Measurements from ENCODE around the gene INSRR. TPM values are rescaled to one million over a fixed set of nuclear protein-coding genes. Genes with fewer than 3 reads are reported as not detected.

INSRR gene
- total and polyA plus RNA-seq, 10 donors, result under 0.01 to 0.09 (median 0.09) TPM; not detected in 6

DNA sequence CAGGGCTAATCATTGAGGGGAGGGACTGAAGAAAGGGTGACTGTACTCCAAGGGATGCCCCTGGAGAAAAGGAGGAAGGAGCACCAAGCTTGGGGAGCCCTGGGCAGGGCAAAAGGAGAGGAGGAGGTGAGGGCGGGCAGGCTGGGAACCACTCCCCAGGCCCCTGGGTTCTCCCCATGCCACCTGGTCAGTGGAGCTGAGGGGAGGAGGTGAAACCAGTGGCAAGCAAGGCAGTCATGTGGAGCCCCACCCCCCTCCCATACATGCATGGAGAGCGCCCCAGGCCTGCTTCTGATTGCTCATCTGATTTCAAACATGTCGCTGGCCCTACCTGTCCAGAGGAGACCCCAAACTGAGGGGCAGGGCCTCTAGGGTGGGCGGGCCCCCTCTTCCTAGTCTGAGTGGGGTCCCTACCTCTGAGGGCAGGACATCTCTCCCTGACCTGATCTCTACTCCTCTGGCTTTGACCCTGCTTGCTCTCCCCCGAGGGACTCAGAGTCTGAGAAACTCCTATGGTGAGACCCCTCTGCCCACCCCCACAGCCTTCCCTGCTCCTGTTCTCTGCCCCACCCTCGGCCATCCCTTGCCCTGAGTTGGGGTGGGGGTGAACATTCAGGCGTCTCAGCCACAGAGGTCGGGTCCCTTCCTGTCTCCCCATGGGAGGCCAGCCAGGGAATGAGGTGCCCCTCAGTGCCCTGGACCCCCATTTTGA, 18.6 kb downstream of the INSRR start:
- 56 to 64% (median 61%) methylated on average over 6 to 8 of the region's 8 CpGs for WGBS, 5 donors
- TF ChIP-seq, protein P1, sequence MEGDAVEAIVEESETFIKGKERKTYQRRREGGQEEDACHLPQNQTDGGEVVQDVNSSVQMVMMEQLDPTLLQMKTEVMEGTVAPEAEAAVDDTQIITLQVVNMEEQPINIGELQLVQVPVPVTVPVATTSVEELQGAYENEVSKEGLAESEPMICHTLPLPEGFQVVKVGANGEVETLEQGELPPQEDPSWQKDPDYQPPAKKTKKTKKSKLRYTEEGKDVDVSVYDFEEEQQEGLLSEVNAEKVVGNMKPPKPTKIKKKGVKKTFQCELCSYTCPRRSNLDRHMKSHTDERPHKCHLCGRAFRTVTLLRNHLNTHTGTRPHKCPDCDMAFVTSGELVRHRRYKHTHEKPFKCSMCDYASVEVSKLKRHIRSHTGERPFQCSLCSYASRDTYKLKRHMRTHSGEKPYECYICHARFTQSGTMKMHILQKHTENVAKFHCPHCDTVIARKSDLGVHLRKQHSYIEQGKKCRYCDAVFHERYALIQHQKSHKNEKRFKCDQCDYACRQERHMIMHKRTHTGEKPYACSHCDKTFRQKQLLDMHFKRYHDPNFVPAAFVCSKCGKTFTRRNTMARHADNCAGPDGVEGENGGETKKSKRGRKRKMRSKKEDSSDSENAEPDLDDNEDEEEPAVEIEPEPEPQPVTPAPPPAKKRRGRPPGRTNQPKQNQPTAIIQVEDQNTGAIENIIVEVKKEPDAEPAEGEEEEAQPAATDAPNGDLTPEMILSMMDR (IDR thresholded peaks at IDR 0.05 in 8 of 11, conservative IDR thresholded peaks at IDR 0.05 in 3 of 11), result no peak
- TF ChIP-seq POLR2A (IDR thresholded peaks at IDR 0.05) (no peak), POLR2AphosphoS5 (IDR thresholded peaks at IDR 0.05) (no peak)
- Histone ChIP-seq H3K4me3 (no peak overlapping the region), H3K27ac (no peak overlapping the region), H3K36me3 (no peaks in the 10 kb centered on the region), H3K9me3 (no peaks in the 10 kb centered on the region), H3K4me1 (peaks cover 0 to 11% (median 6%) of the 10 kb centered on the region in 6 donors), H3K27me3 (replicated peaks in 1 of 7) (peaks cover 3 to 88% (median 22%) of the 10 kb centered on the region in 7 donors)
- peak; percentile 34 for DNase-seq
- intact Hi-C loops (cut with DNase I; ENCODE audit: low total_unique reads), result no loop called here

DNA sequence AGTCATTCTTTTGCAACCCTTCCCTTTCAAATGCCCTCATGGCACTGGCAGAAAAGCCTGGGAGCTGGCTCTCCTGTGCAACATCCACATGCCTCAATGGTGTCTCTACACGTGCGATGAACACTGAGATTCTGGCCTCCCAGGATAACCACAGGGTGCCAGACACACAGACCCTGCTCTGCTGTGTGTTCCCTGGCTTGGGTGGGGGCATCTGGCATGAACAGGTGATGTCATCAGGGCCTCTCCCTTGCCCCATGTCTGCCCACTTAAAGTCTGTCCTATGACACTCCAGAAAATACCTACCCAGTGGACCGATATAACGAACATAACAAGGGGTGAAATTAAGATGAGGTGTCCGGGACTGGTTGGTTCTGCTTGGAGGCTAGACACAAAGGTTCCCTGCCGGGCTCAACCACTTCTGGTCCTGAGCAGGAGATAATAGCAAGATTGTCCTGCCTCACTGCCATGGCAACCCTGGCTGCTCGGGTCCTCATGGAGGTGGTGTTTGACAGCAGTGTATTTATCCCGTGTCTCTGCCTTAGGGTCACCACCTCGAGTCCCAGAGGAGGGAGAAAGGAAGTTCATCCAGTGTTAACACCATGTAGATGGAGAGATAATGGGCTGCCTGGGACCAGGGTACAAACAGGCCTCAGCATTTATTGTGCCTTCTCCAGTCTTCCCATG, 19.3 kb downstream of the INSRR start:
- Histone ChIP-seq H3K4me3 (no peak overlapping the region), H3K4me1 (peaks cover 0 to 3% (median 0%) of the 10 kb centered on the region in 6 donors), H3K36me3 (no peaks in the 10 kb centered on the region), H3K27ac (no peak overlapping the region), H3K9me3 (no peaks in the 10 kb centered on the region), H3K27me3 (replicated peaks in 1 of 7) (peaks cover 0 to 88% (median 14%) of the 10 kb centered on the region in 7 donors)
- 40 to 55% (median 42%) methylated on average over 8 to 9 of the region's 9 CpGs for WGBS, 5 donors
- peak; percentile 52 for DNase-seq
- TF ChIP-seq POLR2AphosphoS5 (IDR thresholded peaks at IDR 0.05) (no peak), POLR2A (IDR thresholded peaks at IDR 0.05) (no peak)
- TF ChIP-seq, protein P1 (IDR thresholded peaks at IDR 0.05 in 8 of 11, conservative IDR thresholded peaks at IDR 0.05 in 3 of 11), result no peak
- intact Hi-C loops (cut with DNase I; ENCODE audit: low total_unique reads), result no loop called here

- intact Hi-C loops (cut with DNase I; ENCODE audit: low total_unique reads), result no loop called here
- H3K4me1 ChIP-seq, result peaks cover 0 to 3% (median 0%) of the 10 kb centered on the region in 6 donors
- no peak overlapping the region for H3K4me3 ChIP-seq
- H3K27me3 ChIP-seq (replicated peaks in 1 of 7), result peaks cover 0 to 86% (median 8%) of the 10 kb centered on the region in 7 donors
- no peak overlapping the region for H3K27ac ChIP-seq
- whole genome bisulfite sequencing, 5 donors, result 0 to 42% (median 36%) methylated on average over 1 to 7 of the region's 7 CpGs
- TF ChIP-seq POLR2AphosphoS5 (IDR thresholded peaks at IDR 0.05), result no peak
- TF ChIP-seq, protein P1 (IDR thresholded peaks at IDR 0.05 in 8 of 11, conservative IDR thresholded peaks at IDR 0.05 in 3 of 11), result peak; percentile 55 to 91 (median 76)
- no peaks in the 10 kb centered on the region for H3K9me3 ChIP-seq
- DNase-seq, result peak; percentile 56
- H3K36me3 ChIP-seq, result no peaks in the 10 kb centered on the region
Measured at GRCh38 chr1:156838972-156839371, 19.9 kb downstream of the INSRR start.

GRCh38 chr1:156836892-156837291, 22.0 kb downstream of the INSRR start:
- Histone ChIP-seq H3K27me3 (replicated peaks in 1 of 7) (peaks cover 0 to 77% (median 4%) of the 10 kb centered on the region in 7 donors), H3K36me3 (no peaks in the 10 kb centered on the region), H3K4me3 (no peak overlapping the region), H3K4me1 (peaks cover 0 to 3% (median 0%) of the 10 kb centered on the region in 6 donors), H3K27ac (no peak overlapping the region), H3K9me3 (no peaks in the 10 kb centered on the region)
- 84 to 94% (median 91%) methylated on average over 4 of the region's 4 CpGs for WGBS, 5 donors
- no peak for DNase-seq
- TF ChIP-seq POLR2AphosphoS5 (IDR thresholded peaks at IDR 0.05), result no peak
- no peak for TF ChIP-seq POLR2A (IDR thresholded peaks at IDR 0.05)
- TF ChIP-seq, protein P1 (IDR thresholded peaks at IDR 0.05 in 8 of 11, conservative IDR thresholded peaks at IDR 0.05 in 3 of 11), result no peak
- intact Hi-C loops (cut with DNase I; ENCODE audit: low total_unique reads), result no loop called here
